H9 (cell line): ENCODE results near the gene TBC1D3B. TPM values are rescaled to one million over a fixed set of nuclear protein-coding genes. Genes with fewer than 3 reads are reported as not detected.

Source experiments
- DNase-seq: peaks from one replicate; pipeline ENCODE4 v3.0.0-alpha.2; 2017
- H2AFZ ChIP-seq: one replicate; pipeline ENCODE4 v1.6.1; 2013; ENCODE audit warnings: mild to moderate bottlenecking, low read length, control low read depth, moderate library complexity
- H2AK5ac ChIP-seq: 2 replicates; pipeline ENCODE4 v1.6.1; 2013; ENCODE audit warnings: low read length, control low read depth, mixed read lengths; ENCODE audit not compliant: insufficient read length
- H2BK120ac ChIP-seq: one replicate; pipeline ENCODE4 v1.6.1; 2013; ENCODE audit warnings: low read depth, mild to moderate bottlenecking, low read length, control low read depth, inconsistent platforms; ENCODE audit not compliant: poor library complexity, severe bottlenecking
- H2BK12ac ChIP-seq: 2 replicates; pipeline ENCODE4 v1.6.1; 2013; ENCODE audit warnings: low read length, control low read depth, mixed read lengths, low read depth; ENCODE audit not compliant: insufficient read length
- H2BK15ac ChIP-seq: 2 replicates; pipeline ENCODE4 v1.6.1; 2013; ENCODE audit warnings: low read depth, low read length, control low read depth
- H2BK20ac ChIP-seq: one replicate; pipeline ENCODE4 v1.6.1; 2013; ENCODE audit warnings: low read depth, mild to moderate bottlenecking, low read length, control low read depth, inconsistent platforms; ENCODE audit not compliant: poor library complexity, severe bottlenecking
- H2BK5ac ChIP-seq: 2 replicates; pipeline ENCODE4 v1.6.1; 2013; ENCODE audit warnings: low read length, control low read depth, mixed read lengths; ENCODE audit not compliant: insufficient read length
- H3K14ac ChIP-seq: 2 replicates; pipeline ENCODE4 v1.6.1; 2013; ENCODE audit warnings: low read length, control low read depth; ENCODE audit not compliant: insufficient read depth
- H3K18ac ChIP-seq: 2 replicates; pipeline ENCODE4 v1.6.1; 2013; ENCODE audit warnings: low read depth, mild to moderate bottlenecking, mixed read lengths, low read length, control low read depth; ENCODE audit not compliant: insufficient read length
- H3K23ac ChIP-seq: 2 replicates; pipeline ENCODE4 v1.6.1; 2013; ENCODE audit warnings: low read length, control low read depth, mixed read lengths, low read depth; ENCODE audit not compliant: insufficient read length
- H3K23me2 ChIP-seq: 2 replicates; pipeline ENCODE4 v1.6.1; 2013; ENCODE audit warnings: low read depth, mild to moderate bottlenecking, mixed read lengths, low read length, control low read depth; ENCODE audit not compliant: insufficient read length, poor library complexity, severe bottlenecking
- H3K27ac ChIP-seq: 2 replicates; pipeline ENCODE4 v1.5.1; 2013; ENCODE audit warnings: low read length, control low read depth, mixed read lengths, low read depth; ENCODE audit not compliant: insufficient read length
- H3K27me3 ChIP-seq: 2 replicates; pipeline ENCODE4 v1.6.1; 2013; ENCODE audit warnings: low read length, control low read depth, inconsistent platforms; ENCODE audit not compliant: insufficient read depth
- H3K4ac ChIP-seq: 2 replicates; pipeline ENCODE4 v1.6.1; 2013; ENCODE audit warnings: low read depth, mild to moderate bottlenecking, control low read depth, inconsistent platforms, low read length, moderate library complexity
- H3K4me1 ChIP-seq: 2 replicates; pipeline ENCODE4 v1.6.1; 2013; ENCODE audit warnings: low read length, control low read depth, inconsistent platforms; ENCODE audit not compliant: insufficient read depth
- H3K4me2 ChIP-seq: 2 replicates; pipeline ENCODE4 v1.6.1; 2013; ENCODE audit warnings: low read length, control low read depth, mixed read lengths; ENCODE audit not compliant: insufficient read length, insufficient read depth
- H3K56ac ChIP-seq: 2 replicates; pipeline ENCODE4 v1.6.1; 2013; ENCODE audit warnings: low read depth, mild to moderate bottlenecking, mixed read lengths, low read length, control low read depth; ENCODE audit not compliant: insufficient read length
- H3K79me1 ChIP-seq: 2 replicates; pipeline ENCODE4 v1.6.1; 2013; ENCODE audit warnings: low read depth, mild to moderate bottlenecking, moderate library complexity, low read length, control low read depth, inconsistent platforms; ENCODE audit not compliant: insufficient read depth, poor library complexity, severe bottlenecking
- H3K79me2 ChIP-seq: 2 replicates; pipeline ENCODE4 v1.6.1; 2013; ENCODE audit warnings: low read length, control low read depth, inconsistent platforms; ENCODE audit not compliant: insufficient read depth
- H3K9ac ChIP-seq: 2 replicates; pipeline ENCODE4 v1.6.1; 2013; ENCODE audit warnings: low read length, control low read depth, mixed read lengths; ENCODE audit not compliant: insufficient read length; ENCODE audit errors: extremely low read depth
- H3K9me3 ChIP-seq: one replicate; pipeline ENCODE4 v1.6.1; 2013; ENCODE audit warnings: low read depth, low read length, inconsistent platforms; ENCODE audit not compliant: control insufficient read depth
- H3T11ph ChIP-seq: one replicate; pipeline ENCODE4 v1.6.1; 2013; ENCODE audit warnings: mild to moderate bottlenecking, low read length, control low read depth, inconsistent platforms
- H4K20me1 ChIP-seq: one replicate; pipeline ENCODE4 v1.6.1; 2013; ENCODE audit not compliant: control insufficient read depth, insufficient read length, insufficient read depth
- H4K5ac ChIP-seq: 2 replicates; pipeline ENCODE4 v1.6.1; 2013; ENCODE audit warnings: low read depth, mild to moderate bottlenecking, mixed read lengths, low read length, control low read depth; ENCODE audit not compliant: insufficient read length
- H4K8ac ChIP-seq: replicated peaks from 2 replicates; pipeline ENCODE4 v1.6.1; 2013; ENCODE audit warnings: low read length, control low read depth, mixed read lengths, low read depth; ENCODE audit not compliant: insufficient read length
- H4K91ac ChIP-seq: 2 replicates; pipeline ENCODE4 v1.6.1; 2013; ENCODE audit warnings: low read depth, mild to moderate bottlenecking, moderate library complexity, mixed read lengths, low read length, control low read depth; ENCODE audit not compliant: insufficient read length
- H3K27ac Mint-ChIP-seq, 3 experiments: 2 replicates in 2 of 3; 3 replicates in 1 of 3; pipeline ENCODE4 v1.8.0; 2020 to 2021; ENCODE audit warnings: mixed read lengths in 3 of 3, mild to moderate bottlenecking in 1 of 3, moderate library complexity in 1 of 3
- H3K27me3 Mint-ChIP-seq: 2 replicates; pipeline ENCODE4 v1.8.0; 2021; ENCODE audit warnings: low read depth, mild to moderate bottlenecking, moderate library complexity, mixed read lengths
- H3K36me3 Mint-ChIP-seq, 3 experiments: 2 replicates in 2 of 3; 3 replicates in 1 of 3; pipeline ENCODE4 v1.8.0; 2020 to 2021; ENCODE audit warnings: low read depth in 3 of 3, mixed read lengths in 3 of 3; ENCODE audit not compliant: insufficient read depth in 1 of 3
- H3K4me1 Mint-ChIP-seq, 2 experiments: 2 replicates each; pipeline ENCODE4 v1.8.0; 2020; ENCODE audit warnings: mixed read lengths in 2 of 2
- H3K4me3 Mint-ChIP-seq, 2 experiments: 2 replicates in 1 of 2; 3 replicates in 1 of 2; pipeline ENCODE4 v1.8.0; 2020 to 2021; ENCODE audit warnings: mild to moderate bottlenecking in 2 of 2, mixed read lengths in 2 of 2, moderate library complexity in 1 of 2
- H3K9me3 Mint-ChIP-seq, 2 experiments: 2 replicates in 1 of 2; 3 replicates in 1 of 2; pipeline ENCODE4 v1.8.0; 2020; ENCODE audit warnings: mild to moderate bottlenecking in 2 of 2, mixed read lengths in 2 of 2, moderate library complexity in 1 of 2
- CTCF ChIP-seq: fragments of 200-600 bp; sonication (generic); conservative IDR thresholded peaks from 3 replicates; pipeline ENCODE4 v1.8.0; 2021; ENCODE audit warnings: antibody characterized with exemption, mild to moderate bottlenecking
- total RNA-seq: library from RNA; stranded (reverse); gene quantifications from 2 replicates; pipeline ENCODE4 v1.2.1, GENCODE V29; 2021

TBC1D3B gene
- total RNA-seq, 1 experiment from 2014 or later, result 8.8 TPM

- Mint-ChIP-seq H3K27ac (no peak overlapping the region), H3K9me3 (peaks cover 17% of the 10 kb centered on the region in 2 experiments; a peak in 4 of 5 replicates), H3K4me3 (no peak overlapping the region), H3K36me3 (peaks cover 2 to 4% (median 3%) of the 10 kb centered on the region in 3 experiments; a peak in 3 of 7 replicates), H3K27me3 (peaks cover 9% of the 10 kb centered on the region), H3K4me1 (peaks cover 7 to 8% of the 10 kb centered on the region in 2 experiments)
- DNase-seq, result no peak
- Histone ChIP-seq H3K27me3 (no peaks in the 10 kb centered on the region), H4K8ac (no peak overlapping the region), H3K23ac (no peak overlapping the region), H3K4ac (no peak overlapping the region), H3K14ac (no peak overlapping the region), H3K56ac (no peak overlapping the region), H3T11ph (no peak overlapping the region), H3K27ac (no peak overlapping the region), H3K9ac (no peak overlapping the region), H2AK5ac (no peak overlapping the region), H3K23me2 (no peaks in the 10 kb centered on the region), H2AFZ (no peak overlapping the region), H3K18ac (no peak overlapping the region), H2BK12ac (no peak overlapping the region), H3K79me2 (no peaks in the 10 kb centered on the region), H2BK20ac (no peak overlapping the region), H3K79me1 (no peaks in the 10 kb centered on the region), H4K91ac (no peak overlapping the region), H3K4me2 (no peak overlapping the region), H3K4me1 (no peaks in the 10 kb centered on the region), H4K20me1 (no peaks in the 10 kb centered on the region), H2BK120ac (no peak overlapping the region), H3K9me3 (no peaks in the 10 kb centered on the region), H4K5ac (no peak overlapping the region), H2BK15ac (no peak overlapping the region), H2BK5ac (no peak overlapping the region)
- no peak for TF ChIP-seq CTCF
Observed at GRCh38 chr17:36214918-36215317, 38.5 kb upstream of the TBC1D3B start.
